Measurements from ENCODE around the gene STARD10.

The STARD10 gene

GRCh38 chr11:72750556-72751115 lies 43.2 kb downstream of the STARD10 start:
- H3K36me3 Mint-ChIP-seq: peaks cover 5% of the 10 kb centered on the region
- peak overlapping the region; percentile 19 for H3K27ac Mint-ChIP-seq
- DNase-seq (ENCODE audit: low spot score in 2 of 2) (no peak), ATAC-seq (ENCODE audit: low read depth) (no peak)
- no peaks in the 10 kb centered on the region for H3K9me3 Mint-ChIP-seq
- H3K27me3 Mint-ChIP-seq: no peaks in the 10 kb centered on the region
- H3K4me3 Mint-ChIP-seq: peak overlapping the region; percentile 93
- H3K4me1 Mint-ChIP-seq: peaks cover 42% of the 10 kb centered on the region

GRCh38 chr11:72750086-72750485 lies 43.8 kb downstream of the STARD10 start:
- H3K36me3 Mint-ChIP-seq: peaks cover 5% of the 10 kb centered on the region
- no peaks in the 10 kb centered on the region for H3K9me3 Mint-ChIP-seq
- H3K4me3 Mint-ChIP-seq: peak overlapping the region; percentile 93
- DNase-seq (ENCODE audit: low spot score in 2 of 2) (no peak), ATAC-seq (ENCODE audit: low read depth) (no peak)
- no peaks in the 10 kb centered on the region for H3K27me3 Mint-ChIP-seq
- H3K27ac Mint-ChIP-seq: peak overlapping the region; percentile 19
- peaks cover 42% of the 10 kb centered on the region for H3K4me1 Mint-ChIP-seq

GRCh38 chr11:72747289-72747855 lies 46.5 kb downstream of the STARD10 start:
- no peak for DNase-seq (ENCODE audit: low spot score in 2 of 2)
- Mint-ChIP-seq H3K27me3 (no peaks in the 10 kb centered on the region), H3K9me3 (no peaks in the 10 kb centered on the region), H3K4me3 (no peak overlapping the region), H3K36me3 (peaks cover 5% of the 10 kb centered on the region), H3K4me1 (peaks cover 60% of the 10 kb centered on the region), H3K27ac (peak overlapping the region; percentile 78)
- ATAC-seq (ENCODE audit: low read depth): no peak

GRCh38 chr11:72746821-72747220 lies 47.0 kb downstream of the STARD10 start:
- Mint-ChIP-seq H3K36me3 (peaks cover 5% of the 10 kb centered on the region), H3K9me3 (no peaks in the 10 kb centered on the region), H3K4me3 (no peak overlapping the region), H3K27ac (peak overlapping the region; percentile 66), H3K4me1 (peaks cover 66% of the 10 kb centered on the region), H3K27me3 (no peaks in the 10 kb centered on the region)
- DNase-seq (ENCODE audit: low spot score in 2 of 2) (no peak), ATAC-seq (ENCODE audit: low read depth) (no peak)

- no peak for DNase-seq (ENCODE audit: low spot score in 2 of 2)
- Mint-ChIP-seq H3K27ac (peak overlapping the region; percentile 66), H3K27me3 (no peaks in the 10 kb centered on the region), H3K9me3 (no peaks in the 10 kb centered on the region), H3K4me3 (no peak overlapping the region), H3K36me3 (peaks cover 5% of the 10 kb centered on the region), H3K4me1 (peaks cover 68% of the 10 kb centered on the region)
- ATAC-seq (ENCODE audit: low read depth): no peak
Observed at GRCh38 chr11:72745925-72746550, 47.8 kb downstream of the STARD10 start.

GRCh38 chr11:72745511-72745910 lies 48.3 kb downstream of the STARD10 start:
- no peak for DNase-seq (ENCODE audit: low spot score in 2 of 2)
- Mint-ChIP-seq H3K27ac (peak overlapping the region; percentile 66), H3K27me3 (no peaks in the 10 kb centered on the region), H3K4me1 (peaks cover 68% of the 10 kb centered on the region), H3K9me3 (no peaks in the 10 kb centered on the region), H3K4me3 (no peak overlapping the region), H3K36me3 (peaks cover 5% of the 10 kb centered on the region)
- ATAC-seq (ENCODE audit: low read depth): no peak

- Mint-ChIP-seq H3K27me3 (no peaks in the 10 kb centered on the region), H3K4me3 (peak overlapping the region; percentile 64), H3K9me3 (no peaks in the 10 kb centered on the region), H3K4me1 (peaks cover 70% of the 10 kb centered on the region), H3K36me3 (peaks cover 3% of the 10 kb centered on the region), H3K27ac (peak overlapping the region; percentile 98)
- peak; percentile 4 for ATAC-seq (ENCODE audit: low read depth)
- DNase-seq (ENCODE audit: low spot score in 2 of 2): no peak
Observed at GRCh38 chr11:72744474-72744873, 49.4 kb downstream of the STARD10 start.

- Mint-ChIP-seq H3K27me3 (no peaks in the 10 kb centered on the region), H3K36me3 (peaks cover 2% of the 10 kb centered on the region), H3K9me3 (no peaks in the 10 kb centered on the region), H3K4me3 (peak overlapping the region; percentile 64), H3K4me1 (peaks cover 69% of the 10 kb centered on the region), H3K27ac (peak overlapping the region; percentile 98)
- DNase-seq (ENCODE audit: low spot score in 2 of 2) (peak; percentile 66 to 79), ATAC-seq (ENCODE audit: low read depth) (peak; percentile 92)
Observed at GRCh38 chr11:72743321-72744221, 50.3 kb downstream of the STARD10 start.

GRCh38 chr11:72742513-72743320 lies 51.1 kb downstream of the STARD10 start:
- peak overlapping the region; percentile 8 for H3K4me3 Mint-ChIP-seq
- peaks cover 75% of the 10 kb centered on the region for H3K4me1 Mint-ChIP-seq
- H3K27ac Mint-ChIP-seq: peak overlapping the region; percentile 98
- DNase-seq (ENCODE audit: low spot score in 2 of 2) (no peak), ATAC-seq (ENCODE audit: low read depth) (no peak)
- no peaks in the 10 kb centered on the region for H3K9me3 Mint-ChIP-seq
- no peaks in the 10 kb centered on the region for H3K36me3 Mint-ChIP-seq
- H3K27me3 Mint-ChIP-seq: no peaks in the 10 kb centered on the region

- H3K27me3 Mint-ChIP-seq: no peaks in the 10 kb centered on the region
- peaks cover 80% of the 10 kb centered on the region for H3K4me1 Mint-ChIP-seq
- ATAC-seq (ENCODE audit: low read depth) (no peak), DNase-seq (ENCODE audit: low spot score in 2 of 2) (no peak)
- H3K9me3 Mint-ChIP-seq: no peaks in the 10 kb centered on the region
- H3K4me3 Mint-ChIP-seq: peak overlapping the region; percentile 72
- H3K27ac Mint-ChIP-seq: peak overlapping the region; percentile 98
- H3K36me3 Mint-ChIP-seq: peaks cover 3% of the 10 kb centered on the region
Observed at GRCh38 chr11:72741849-72742512, 51.9 kb downstream of the STARD10 start.

- DNase-seq (ENCODE audit: low spot score in 2 of 2) (no peak), ATAC-seq (ENCODE audit: low read depth) (no peak)
- peaks cover 85% of the 10 kb centered on the region for H3K4me1 Mint-ChIP-seq
- H3K9me3 Mint-ChIP-seq: no peaks in the 10 kb centered on the region
- peak overlapping the region; percentile 72 for H3K4me3 Mint-ChIP-seq
- no peaks in the 10 kb centered on the region for H3K27me3 Mint-ChIP-seq
- peak overlapping the region; percentile 98 for H3K27ac Mint-ChIP-seq
- peaks cover 4% of the 10 kb centered on the region for H3K36me3 Mint-ChIP-seq
Observed at GRCh38 chr11:72741429-72741833, 52.4 kb downstream of the STARD10 start.

- Mint-ChIP-seq H3K27ac (peak overlapping the region; percentile 98), H3K4me3 (peak overlapping the region; percentile 72), H3K36me3 (peaks cover 4% of the 10 kb centered on the region), H3K4me1 (peaks cover 83% of the 10 kb centered on the region), H3K9me3 (no peaks in the 10 kb centered on the region), H3K27me3 (no peaks in the 10 kb centered on the region)
- no peak for ATAC-seq (ENCODE audit: low read depth)
- no peak for DNase-seq (ENCODE audit: low spot score in 2 of 2)
Observed at GRCh38 chr11:72740562-72741428, 53.1 kb downstream of the STARD10 start.
